Keratinocyte (primary cell): ENCODE results near the gene IFT43. TPM values are rescaled to one million over a fixed set of nuclear protein-coding genes. Genes with fewer than 3 reads are reported as not detected.

Source experiments
- DNase-seq: peaks from one replicate; pipeline ENCODE4 v3.0.0-alpha.2; 2011; ENCODE audit warnings: low read depth, missing footprints, low spot score
- FAIRE-seq: peaks from 2 replicates; lab custom pipeline; 2011; peaks lifted over from hg19 to GRCh38; lab: Jason Lieb, UNC
- H2AFZ ChIP-seq: 2 replicates; pipeline ENCODE4 v1.6.0; 2012; ENCODE audit warnings: low read length, control low read depth, inconsistent platforms; ENCODE audit not compliant: control insufficient read depth
- H3K27ac ChIP-seq: 2 replicates; pipeline ENCODE4 v1.5.1; 2011; ENCODE audit warnings: low read length; ENCODE audit not compliant: control insufficient read depth, insufficient read depth
- H3K27me3 ChIP-seq: 3 replicates; pipeline ENCODE4 v1.6.0; 2011; ENCODE audit warnings: low read length; ENCODE audit not compliant: control insufficient read depth, insufficient read depth; ENCODE audit errors: extremely low read depth
- H3K36me3 ChIP-seq, 2 experiments: 2 replicates in 1 of 2; 3 replicates in 1 of 2; pipeline ENCODE4 v1.5.1; 2011; ENCODE audit warnings: low read length in 2 of 2, mild to moderate bottlenecking in 1 of 2; ENCODE audit not compliant: control insufficient read depth in 2 of 2, insufficient read depth in 2 of 2; ENCODE audit errors: extremely low read depth in 1 of 2
- H3K4me1 ChIP-seq: 3 replicates; pipeline ENCODE4 v1.5.1; 2011; ENCODE audit warnings: low read length; ENCODE audit not compliant: control insufficient read depth, insufficient read depth; ENCODE audit errors: extremely low read depth
- H3K4me2 ChIP-seq: 3 replicates; pipeline ENCODE4 v1.6.0; 2011; ENCODE audit warnings: low read depth, low read length; ENCODE audit not compliant: control insufficient read depth, insufficient read depth; ENCODE audit errors: extremely low read depth
- H3K4me3 ChIP-seq, 3 experiments: fragments of 200-600 bp in 1 of 3; sonication (generic) in 1 of 3; 2 replicates in 2 of 3; 3 replicates in 1 of 3; pipeline ENCODE4 v1.5.1; 2011 to 2016; ENCODE audit warnings: low read length in 3 of 3, mild to moderate bottlenecking in 3 of 3, control low read depth in 2 of 3, inconsistent platforms in 1 of 3, low read depth in 1 of 3, mixed read lengths in 1 of 3, mixed run types in 1 of 3, moderate library complexity in 1 of 3; ENCODE audit not compliant: control insufficient read depth in 2 of 3, insufficient read depth in 2 of 3; ENCODE audit errors: extremely low read depth in 1 of 3
- H3K79me2 ChIP-seq: 2 replicates; pipeline ENCODE4 v1.6.0; 2012; ENCODE audit warnings: low read length; ENCODE audit not compliant: control insufficient read depth, insufficient read depth
- H3K9ac ChIP-seq: 3 replicates; pipeline ENCODE4 v1.6.0; 2011; ENCODE audit warnings: low read length; ENCODE audit not compliant: control insufficient read depth, insufficient read depth; ENCODE audit errors: extremely low read depth
- H3K9me1 ChIP-seq: 3 replicates; pipeline ENCODE4 v1.6.0; 2011; ENCODE audit warnings: low read length; ENCODE audit not compliant: control insufficient read depth, insufficient read depth; ENCODE audit errors: extremely low read depth
- H3K9me3 ChIP-seq: 2 replicates; pipeline ENCODE4 v1.5.1; 2012; ENCODE audit warnings: low read depth, low read length; ENCODE audit not compliant: control insufficient read depth
- H4K20me1 ChIP-seq: 3 replicates; pipeline ENCODE4 v1.6.0; 2011; ENCODE audit warnings: low read length; ENCODE audit not compliant: control insufficient read depth, insufficient read depth; ENCODE audit errors: extremely low read depth
- CTCF ChIP-seq, 3 experiments: IDR thresholded peaks in 1 of 3; conservative IDR thresholded peaks in 1 of 3; optimal IDR thresholded peaks in 1 of 3; 2 replicates in 2 of 3; 3 replicates in 1 of 3; pipeline versions ENCODE3 to v1.5.1; 2011; ENCODE audit warnings: low read length in 3 of 3, mild to moderate bottlenecking in 3 of 3, moderate library complexity in 2 of 3, control low read depth in 1 of 3, inconsistent platforms in 1 of 3; ENCODE audit not compliant: insufficient read depth in 2 of 3; ENCODE audit errors: extremely low read depth in 1 of 3
- EZH2 ChIP-seq: IDR thresholded peaks from one replicate; pipeline ENCODE4 v1.6.1; 2012; ENCODE audit warnings: inconsistent platforms, mild to moderate bottlenecking, low read length, moderate library complexity
- dilution Hi-C: fragments of 300-500 bp; cut with MboI; formaldehyde crosslinking; loops from one replicate; pipeline ENCODE4 v1.7.0; 2020; ENCODE audit warnings: low sequenced_read_pairs; ENCODE audit not compliant: extremely low pct_ligation_motif_present
- polyA plus RNA-seq, 5 experiments: library from polyadenylated mRNA; depleted of rRNA in 3 of 5; stranded (reverse) in 3 of 5; stranded (forward) in 1 of 5; unstranded in 1 of 5; fragments of >200 nt; gene quantifications; 1 replicate in 1 of 5; 2 replicates in 3 of 5; 3 replicates in 1 of 5; pipeline versions ENCODE4 v1.2.1 to v1.2.3, GENCODE V29; 2011 to 2012; ENCODE audit warnings: missing spikeins in 2 of 5, low read depth in 1 of 5, low replicate concordance in 1 of 5

IFT43 gene
- polyA plus RNA-seq, 1 donor (not counting 4 experiments of a cell fraction or from before 2014, with no cell fraction given), result 41.6 TPM

DNA sequence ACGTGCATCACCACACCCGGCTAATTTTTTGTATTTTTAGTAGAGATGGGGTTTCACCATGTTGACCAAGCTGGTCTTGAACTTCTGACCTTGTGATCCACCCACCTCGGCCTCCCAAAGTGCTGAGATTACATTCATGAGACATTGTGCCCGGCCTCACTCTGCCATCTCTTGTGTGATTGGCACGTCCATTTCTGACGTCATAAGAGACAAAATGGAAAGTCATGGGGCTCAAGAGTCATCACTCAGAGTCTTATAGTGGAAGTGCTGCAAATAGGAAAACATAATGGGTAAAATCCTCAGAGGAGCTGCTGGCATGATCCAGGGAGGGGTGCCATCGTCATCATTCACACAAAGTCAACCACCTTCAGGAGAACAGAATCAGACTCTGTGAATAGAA, 112.0 kb downstream of the IFT43 start:
- dilution Hi-C loops, result no loop called here

DNA sequence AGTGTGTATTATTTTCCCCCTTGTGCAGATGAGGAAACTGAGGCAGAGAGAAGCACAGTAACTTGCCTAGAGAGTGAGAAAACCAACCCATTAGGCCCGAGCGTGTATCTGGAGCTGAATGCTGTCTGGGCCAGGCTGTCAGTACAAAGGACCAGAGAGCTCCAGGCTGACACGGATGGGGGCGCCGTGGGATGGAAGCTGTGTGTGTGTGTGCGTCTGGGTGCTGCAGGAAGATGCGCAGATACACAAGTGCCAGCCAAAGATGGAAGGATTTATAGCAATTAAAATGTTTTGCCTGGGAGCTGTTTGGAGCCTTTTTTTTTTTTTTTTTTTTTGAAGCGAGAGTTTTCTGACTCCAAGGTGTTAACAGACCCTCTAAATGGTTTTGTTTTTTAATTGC, 112.5 kb downstream of the IFT43 start:
- no peak for DNase-seq
- Histone ChIP-seq H3K4me3 (no peak overlapping the region), H3K27me3 (peaks cover 21% of the 10 kb centered on the region), H3K9ac (no peak overlapping the region), H3K4me2 (no peak overlapping the region), H3K9me3 (no peaks in the 10 kb centered on the region), H2AFZ (no peak overlapping the region), H3K4me1 (no peaks in the 10 kb centered on the region), H3K27ac (no peak overlapping the region), H4K20me1 (no peaks in the 10 kb centered on the region), H3K36me3 (no peaks in the 10 kb centered on the region), H3K9me1 (no peaks in the 10 kb centered on the region), H3K79me2 (no peaks in the 10 kb centered on the region)
- dilution Hi-C loops, result no loop called here
- no peak for TF ChIP-seq CTCF (optimal IDR thresholded peaks at IDR 0.05 in 1 of 3, IDR thresholded peaks at IDR 0.05 in 1 of 3, conservative IDR thresholded peaks at IDR 0.05 in 1 of 3; ENCODE audit: extremely low read depth in 1 of 3, insufficient read depth in 2 of 3, low read length in 3 of 3)
- TF ChIP-seq EZH2, result no peak
- FAIRE-seq, result no peak

More for the DNA sequence above, 112.0 kb downstream of the IFT43 start:
- no peaks in the 10 kb centered on the region for H3K36me3 ChIP-seq
- no peaks in the 10 kb centered on the region for H3K9me1 ChIP-seq
- TF ChIP-seq CTCF (optimal IDR thresholded peaks at IDR 0.05 in 1 of 3, IDR thresholded peaks at IDR 0.05 in 1 of 3, conservative IDR thresholded peaks at IDR 0.05 in 1 of 3; ENCODE audit: extremely low read depth in 1 of 3, insufficient read depth in 2 of 3, low read length in 3 of 3) (no peak), EZH2 (no peak)
- no peak overlapping the region for H3K4me3 ChIP-seq
- no peak overlapping the region for H3K4me2 ChIP-seq
- no peak overlapping the region for H2AFZ ChIP-seq
- peaks cover 21% of the 10 kb centered on the region for H3K27me3 ChIP-seq
- H3K9me3 ChIP-seq, result no peaks in the 10 kb centered on the region
- FAIRE-seq, result no peak
- H4K20me1 ChIP-seq, result no peaks in the 10 kb centered on the region
- H3K79me2 ChIP-seq, result no peaks in the 10 kb centered on the region
- no peak for DNase-seq
- H3K27ac ChIP-seq, result no peak overlapping the region
- H3K4me1 ChIP-seq, result no peaks in the 10 kb centered on the region
- no peak overlapping the region for H3K9ac ChIP-seq
